ENCODE measurements around the gene ITGA11.

Gene ITGA11

DNA sequence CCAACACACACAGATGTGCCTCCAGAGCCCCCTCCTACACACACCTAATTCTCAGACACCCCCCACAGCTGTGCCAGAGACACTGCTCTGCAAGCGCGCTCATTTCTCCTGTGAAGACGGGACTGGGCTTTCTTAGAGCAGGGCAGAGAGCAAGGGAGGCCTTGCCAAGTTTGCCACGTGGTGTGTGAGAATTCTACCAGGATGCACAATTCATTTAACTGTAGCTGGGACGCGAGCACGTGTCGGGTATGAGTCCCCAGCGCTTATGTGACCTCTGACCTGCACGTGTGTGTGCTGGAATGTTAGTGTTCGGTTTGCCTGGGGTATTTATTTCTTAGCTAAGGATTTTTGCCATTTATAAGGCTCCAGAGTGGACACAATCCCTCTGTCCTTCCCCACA, 117.4 kb downstream of the ITGA11 start:
- H3K9me3 Mint-ChIP-seq: no peaks in the 10 kb centered on the region
- H3K27ac Mint-ChIP-seq: no peak overlapping the region
- H3K4me3 Mint-ChIP-seq: no peak overlapping the region
- H3K27me3 Mint-ChIP-seq (ENCODE audit: low read depth, poor library complexity): peaks cover 24% of the 10 kb centered on the region
- DNase-seq: no peak
- H3K36me3 Mint-ChIP-seq (ENCODE audit: low read depth): no peaks in the 10 kb centered on the region
- TF ChIP-seq, protein P1, sequence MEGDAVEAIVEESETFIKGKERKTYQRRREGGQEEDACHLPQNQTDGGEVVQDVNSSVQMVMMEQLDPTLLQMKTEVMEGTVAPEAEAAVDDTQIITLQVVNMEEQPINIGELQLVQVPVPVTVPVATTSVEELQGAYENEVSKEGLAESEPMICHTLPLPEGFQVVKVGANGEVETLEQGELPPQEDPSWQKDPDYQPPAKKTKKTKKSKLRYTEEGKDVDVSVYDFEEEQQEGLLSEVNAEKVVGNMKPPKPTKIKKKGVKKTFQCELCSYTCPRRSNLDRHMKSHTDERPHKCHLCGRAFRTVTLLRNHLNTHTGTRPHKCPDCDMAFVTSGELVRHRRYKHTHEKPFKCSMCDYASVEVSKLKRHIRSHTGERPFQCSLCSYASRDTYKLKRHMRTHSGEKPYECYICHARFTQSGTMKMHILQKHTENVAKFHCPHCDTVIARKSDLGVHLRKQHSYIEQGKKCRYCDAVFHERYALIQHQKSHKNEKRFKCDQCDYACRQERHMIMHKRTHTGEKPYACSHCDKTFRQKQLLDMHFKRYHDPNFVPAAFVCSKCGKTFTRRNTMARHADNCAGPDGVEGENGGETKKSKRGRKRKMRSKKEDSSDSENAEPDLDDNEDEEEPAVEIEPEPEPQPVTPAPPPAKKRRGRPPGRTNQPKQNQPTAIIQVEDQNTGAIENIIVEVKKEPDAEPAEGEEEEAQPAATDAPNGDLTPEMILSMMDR (IDR thresholded peaks at IDR 0.05): no peak
- H3K4me1 Mint-ChIP-seq: peaks cover 44% of the 10 kb centered on the region

GRCh38 chr15:68313501-68314410, 118.2 kb downstream of the ITGA11 start:
- TF ChIP-seq, protein P1 (IDR thresholded peaks at IDR 0.05): no peak
- H3K36me3 Mint-ChIP-seq (ENCODE audit: low read depth): no peaks in the 10 kb centered on the region
- H3K27me3 Mint-ChIP-seq (ENCODE audit: low read depth, poor library complexity): peaks cover 21% of the 10 kb centered on the region
- no peak overlapping the region for H3K27ac Mint-ChIP-seq
- H3K4me1 Mint-ChIP-seq: peaks cover 44% of the 10 kb centered on the region
- no peaks in the 10 kb centered on the region for H3K9me3 Mint-ChIP-seq
- H3K4me3 Mint-ChIP-seq: no peak overlapping the region
- DNase-seq: no peak

DNA sequence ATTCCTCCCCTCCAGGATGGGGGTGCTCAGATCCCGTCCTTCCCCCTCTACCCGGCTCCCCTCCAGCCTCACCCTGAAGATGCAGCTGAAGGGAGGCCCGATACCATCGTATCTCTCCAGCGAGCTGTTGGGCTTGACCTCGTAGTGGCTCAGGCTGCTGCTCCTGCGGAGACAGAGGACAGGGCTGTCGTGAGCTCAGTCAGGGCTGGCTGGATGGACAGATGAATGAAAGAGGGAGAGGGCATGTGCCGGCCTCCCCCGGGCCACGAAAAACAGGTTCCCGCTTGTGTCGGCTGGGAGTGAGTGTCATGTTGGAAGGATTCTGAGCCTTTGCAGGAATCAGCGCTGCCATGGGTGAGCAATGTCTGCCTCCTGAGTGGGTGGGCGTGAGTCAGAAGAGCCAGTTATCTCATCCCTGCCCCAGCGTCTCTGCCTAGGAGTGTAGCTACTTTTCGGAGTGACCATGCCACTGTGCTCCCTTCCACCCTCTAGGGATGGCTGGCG, 119.2 kb downstream of the ITGA11 start:
- DNase-seq: no peak
- peaks cover 19% of the 10 kb centered on the region for H3K27me3 Mint-ChIP-seq (ENCODE audit: low read depth, poor library complexity)
- TF ChIP-seq, protein P1 (IDR thresholded peaks at IDR 0.05): no peak
- no peak overlapping the region for H3K27ac Mint-ChIP-seq
- no peaks in the 10 kb centered on the region for H3K9me3 Mint-ChIP-seq
- no peak overlapping the region for H3K4me3 Mint-ChIP-seq
- H3K4me1 Mint-ChIP-seq: peaks cover 44% of the 10 kb centered on the region
- no peaks in the 10 kb centered on the region for H3K36me3 Mint-ChIP-seq (ENCODE audit: low read depth)

- no peak for DNase-seq
- Mint-ChIP-seq H3K4me1 (peaks cover 45% of the 10 kb centered on the region), H3K27me3 (ENCODE audit: low read depth, poor library complexity) (peaks cover 23% of the 10 kb centered on the region), H3K4me3 (no peak overlapping the region), H3K36me3 (ENCODE audit: low read depth) (no peaks in the 10 kb centered on the region), H3K27ac (no peak overlapping the region), H3K9me3 (no peaks in the 10 kb centered on the region)
- TF ChIP-seq, protein P1 (IDR thresholded peaks at IDR 0.05): no peak
Measured at GRCh38 chr15:68311859-68312557, 120.0 kb downstream of the ITGA11 start.

DNA sequence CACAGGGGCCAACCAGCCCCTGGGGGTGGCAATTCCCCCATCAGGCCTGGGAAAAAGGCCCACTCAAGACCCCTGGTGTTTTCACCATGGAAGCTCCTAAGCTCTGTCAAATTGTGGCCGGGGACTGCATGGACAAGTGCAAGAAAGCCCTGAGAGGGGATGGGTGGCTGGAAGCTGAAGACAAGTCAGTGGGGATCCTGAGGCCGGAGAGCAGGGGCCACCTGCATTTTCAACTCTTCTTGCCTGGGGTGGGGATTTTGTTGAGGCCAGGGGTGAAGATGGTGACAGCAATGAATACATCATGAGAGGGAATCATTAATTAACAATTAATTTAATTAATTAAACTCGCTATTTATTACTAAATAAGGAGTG, 120.5 kb downstream of the ITGA11 start:
- peaks cover 23% of the 10 kb centered on the region for H3K27me3 Mint-ChIP-seq (ENCODE audit: low read depth, poor library complexity)
- H3K4me3 Mint-ChIP-seq: no peak overlapping the region
- no peak for DNase-seq
- peaks cover 45% of the 10 kb centered on the region for H3K4me1 Mint-ChIP-seq
- no peak overlapping the region for H3K27ac Mint-ChIP-seq
- H3K9me3 Mint-ChIP-seq: no peaks in the 10 kb centered on the region
- no peaks in the 10 kb centered on the region for H3K36me3 Mint-ChIP-seq (ENCODE audit: low read depth)
- TF ChIP-seq, protein P1 (IDR thresholded peaks at IDR 0.05): no peak

Measured in nephron progenitor cell (in vitro differentiated cells).